WTC11 (cell line): ENCODE results near the gene TMC6.

Experiments used
- ATF6 ChIP-seq: sonication (generic); formaldehyde crosslinking; IDR thresholded peaks from 2 replicates; pipeline ENCODE4 v1.8.1; 2023; ENCODE audit warnings: mild to moderate bottlenecking, missing genetic modification reagents
- CTCF ChIP-seq: fragments of 200-600 bp; IDR thresholded peaks from 2 replicates; pipeline ENCODE4 v1.8.0; 2022; ENCODE audit warnings: antibody characterized with exemption
- HMGXB4 ChIP-seq: sonication (generic); formaldehyde crosslinking; IDR thresholded peaks from 2 replicates; pipeline ENCODE4 v1.8.1; 2023; ENCODE audit warnings: mild to moderate bottlenecking, moderate library complexity, missing genetic modification reagents

DNA sequence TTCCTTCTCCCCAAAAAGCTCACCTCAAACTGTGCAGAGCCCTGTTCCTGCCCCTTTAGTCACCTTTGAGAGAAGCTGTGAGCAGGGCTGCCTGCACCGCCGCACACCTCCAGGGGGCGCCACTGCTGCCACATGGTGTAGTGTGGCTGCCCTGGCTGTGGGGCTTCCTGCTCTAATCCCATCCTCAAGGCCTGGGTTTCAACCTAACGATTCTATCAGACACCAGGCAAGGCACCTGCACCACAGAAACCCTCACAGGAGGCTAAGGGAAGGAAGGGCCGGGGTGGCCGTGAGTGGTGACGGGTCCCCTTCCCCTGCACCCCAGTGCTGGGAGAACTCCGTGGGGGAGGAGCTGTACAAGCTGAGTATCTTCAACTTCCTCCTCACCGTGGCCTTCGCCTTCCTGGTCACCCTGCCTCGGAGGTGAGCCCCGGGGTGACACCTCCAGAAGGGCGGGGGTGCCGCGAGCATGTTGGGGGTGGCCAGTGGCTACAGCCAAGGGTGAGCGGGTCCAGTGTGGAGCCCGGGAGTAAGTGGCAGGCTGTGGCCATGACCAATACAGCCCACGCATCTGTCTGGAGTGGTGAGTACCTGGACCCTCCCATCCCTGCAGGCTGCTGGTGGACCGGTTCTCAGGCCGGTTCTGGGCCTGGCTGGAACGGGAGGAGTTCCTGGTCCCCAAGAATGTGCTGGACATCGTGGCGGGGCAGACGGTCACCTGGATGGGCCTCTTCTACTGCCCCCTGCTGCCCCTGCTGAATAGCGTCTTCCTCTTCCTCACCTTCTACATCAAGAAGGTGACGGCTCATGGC is 9.0 kb upstream of the TMC6 start:
- TF ChIP-seq CTCF (peak; percentile 70; the same call in 1 of the 2 replicates), HMGXB4 (CRISPR knock-in tag) (no peak), ATF6 (no peak)
